H9 (cell line): Measurements from ENCODE around the gene RFTN2. TPM values are rescaled to one million over a fixed set of nuclear protein-coding genes. Genes with fewer than 3 reads are reported as not detected.

Source experiments
- DNase-seq: peaks from one replicate; pipeline ENCODE4 v3.0.0-alpha.2; 2017
- H2AFZ ChIP-seq: one replicate; pipeline ENCODE4 v1.6.1; 2013; ENCODE audit warnings: mild to moderate bottlenecking, low read length, control low read depth, moderate library complexity
- H2AK5ac ChIP-seq: 2 replicates; pipeline ENCODE4 v1.6.1; 2013; ENCODE audit warnings: low read length, control low read depth, mixed read lengths; ENCODE audit not compliant: insufficient read length
- H2BK120ac ChIP-seq: one replicate; pipeline ENCODE4 v1.6.1; 2013; ENCODE audit warnings: low read depth, mild to moderate bottlenecking, low read length, control low read depth, inconsistent platforms; ENCODE audit not compliant: poor library complexity, severe bottlenecking
- H2BK12ac ChIP-seq: 2 replicates; pipeline ENCODE4 v1.6.1; 2013; ENCODE audit warnings: low read length, control low read depth, mixed read lengths, low read depth; ENCODE audit not compliant: insufficient read length
- H2BK15ac ChIP-seq: 2 replicates; pipeline ENCODE4 v1.6.1; 2013; ENCODE audit warnings: low read depth, low read length, control low read depth
- H2BK20ac ChIP-seq: one replicate; pipeline ENCODE4 v1.6.1; 2013; ENCODE audit warnings: low read depth, mild to moderate bottlenecking, low read length, control low read depth, inconsistent platforms; ENCODE audit not compliant: poor library complexity, severe bottlenecking
- H2BK5ac ChIP-seq: 2 replicates; pipeline ENCODE4 v1.6.1; 2013; ENCODE audit warnings: low read length, control low read depth, mixed read lengths; ENCODE audit not compliant: insufficient read length
- H3K14ac ChIP-seq: 2 replicates; pipeline ENCODE4 v1.6.1; 2013; ENCODE audit warnings: low read length, control low read depth; ENCODE audit not compliant: insufficient read depth
- H3K18ac ChIP-seq: 2 replicates; pipeline ENCODE4 v1.6.1; 2013; ENCODE audit warnings: low read depth, mild to moderate bottlenecking, mixed read lengths, low read length, control low read depth; ENCODE audit not compliant: insufficient read length
- H3K23ac ChIP-seq: 2 replicates; pipeline ENCODE4 v1.6.1; 2013; ENCODE audit warnings: low read length, control low read depth, mixed read lengths, low read depth; ENCODE audit not compliant: insufficient read length
- H3K23me2 ChIP-seq: 2 replicates; pipeline ENCODE4 v1.6.1; 2013; ENCODE audit warnings: low read depth, mild to moderate bottlenecking, mixed read lengths, low read length, control low read depth; ENCODE audit not compliant: insufficient read length, poor library complexity, severe bottlenecking
- H3K27ac ChIP-seq: 2 replicates; pipeline ENCODE4 v1.5.1; 2013; ENCODE audit warnings: low read length, control low read depth, mixed read lengths, low read depth; ENCODE audit not compliant: insufficient read length
- H3K27me3 ChIP-seq: 2 replicates; pipeline ENCODE4 v1.6.1; 2013; ENCODE audit warnings: low read length, control low read depth, inconsistent platforms; ENCODE audit not compliant: insufficient read depth
- H3K4ac ChIP-seq: 2 replicates; pipeline ENCODE4 v1.6.1; 2013; ENCODE audit warnings: low read depth, mild to moderate bottlenecking, control low read depth, inconsistent platforms, low read length, moderate library complexity
- H3K4me1 ChIP-seq: 2 replicates; pipeline ENCODE4 v1.6.1; 2013; ENCODE audit warnings: low read length, control low read depth, inconsistent platforms; ENCODE audit not compliant: insufficient read depth
- H3K4me2 ChIP-seq: 2 replicates; pipeline ENCODE4 v1.6.1; 2013; ENCODE audit warnings: low read length, control low read depth, mixed read lengths; ENCODE audit not compliant: insufficient read length, insufficient read depth
- H3K56ac ChIP-seq: 2 replicates; pipeline ENCODE4 v1.6.1; 2013; ENCODE audit warnings: low read depth, mild to moderate bottlenecking, mixed read lengths, low read length, control low read depth; ENCODE audit not compliant: insufficient read length
- H3K79me1 ChIP-seq: 2 replicates; pipeline ENCODE4 v1.6.1; 2013; ENCODE audit warnings: low read depth, mild to moderate bottlenecking, moderate library complexity, low read length, control low read depth, inconsistent platforms; ENCODE audit not compliant: insufficient read depth, poor library complexity, severe bottlenecking
- H3K79me2 ChIP-seq: 2 replicates; pipeline ENCODE4 v1.6.1; 2013; ENCODE audit warnings: low read length, control low read depth, inconsistent platforms; ENCODE audit not compliant: insufficient read depth
- H3K9ac ChIP-seq: 2 replicates; pipeline ENCODE4 v1.6.1; 2013; ENCODE audit warnings: low read length, control low read depth, mixed read lengths; ENCODE audit not compliant: insufficient read length; ENCODE audit errors: extremely low read depth
- H3K9me3 ChIP-seq: one replicate; pipeline ENCODE4 v1.6.1; 2013; ENCODE audit warnings: low read depth, low read length, inconsistent platforms; ENCODE audit not compliant: control insufficient read depth
- H3T11ph ChIP-seq: one replicate; pipeline ENCODE4 v1.6.1; 2013; ENCODE audit warnings: mild to moderate bottlenecking, low read length, control low read depth, inconsistent platforms
- H4K20me1 ChIP-seq: one replicate; pipeline ENCODE4 v1.6.1; 2013; ENCODE audit not compliant: control insufficient read depth, insufficient read length, insufficient read depth
- H4K5ac ChIP-seq: 2 replicates; pipeline ENCODE4 v1.6.1; 2013; ENCODE audit warnings: low read depth, mild to moderate bottlenecking, mixed read lengths, low read length, control low read depth; ENCODE audit not compliant: insufficient read length
- H4K8ac ChIP-seq: replicated peaks from 2 replicates; pipeline ENCODE4 v1.6.1; 2013; ENCODE audit warnings: low read length, control low read depth, mixed read lengths, low read depth; ENCODE audit not compliant: insufficient read length
- H4K91ac ChIP-seq: 2 replicates; pipeline ENCODE4 v1.6.1; 2013; ENCODE audit warnings: low read depth, mild to moderate bottlenecking, moderate library complexity, mixed read lengths, low read length, control low read depth; ENCODE audit not compliant: insufficient read length
- H3K27ac Mint-ChIP-seq, 3 experiments: 2 replicates in 2 of 3; 3 replicates in 1 of 3; pipeline ENCODE4 v1.8.0; 2020 to 2021; ENCODE audit warnings: mixed read lengths in 3 of 3, mild to moderate bottlenecking in 1 of 3, moderate library complexity in 1 of 3
- H3K27me3 Mint-ChIP-seq: 2 replicates; pipeline ENCODE4 v1.8.0; 2021; ENCODE audit warnings: low read depth, mild to moderate bottlenecking, moderate library complexity, mixed read lengths
- H3K36me3 Mint-ChIP-seq, 3 experiments: 2 replicates in 2 of 3; 3 replicates in 1 of 3; pipeline ENCODE4 v1.8.0; 2020 to 2021; ENCODE audit warnings: low read depth in 3 of 3, mixed read lengths in 3 of 3; ENCODE audit not compliant: insufficient read depth in 1 of 3
- H3K4me1 Mint-ChIP-seq, 2 experiments: 2 replicates each; pipeline ENCODE4 v1.8.0; 2020; ENCODE audit warnings: mixed read lengths in 2 of 2
- H3K4me3 Mint-ChIP-seq, 2 experiments: 2 replicates in 1 of 2; 3 replicates in 1 of 2; pipeline ENCODE4 v1.8.0; 2020 to 2021; ENCODE audit warnings: mild to moderate bottlenecking in 2 of 2, mixed read lengths in 2 of 2, moderate library complexity in 1 of 2
- H3K9me3 Mint-ChIP-seq, 2 experiments: 2 replicates in 1 of 2; 3 replicates in 1 of 2; pipeline ENCODE4 v1.8.0; 2020; ENCODE audit warnings: mild to moderate bottlenecking in 2 of 2, mixed read lengths in 2 of 2, moderate library complexity in 1 of 2
- WGBS: extraction: QIAGEN DNeasy Blood & Tissue Kit; methylation state at CpG from one replicate; pipeline ENCODE4 v1.1.7; 2013; ENCODE audit warnings: missing lambda C conversion rate, low lambda C conversion rate, mixed read lengths; ENCODE audit not compliant: insufficient read length; ENCODE audit errors: extremely low coverage; 5-methylcytosine and 5-hydroxymethylcytosine counted together
- total RNA-seq: library from RNA; stranded (reverse); gene quantifications from 2 replicates; pipeline ENCODE4 v1.2.1, GENCODE V29; 2021
- TF ChIP-seq, protein P1 (sequence below): fragments of 200-600 bp; sonication (generic); conservative IDR thresholded peaks from 3 replicates; pipeline ENCODE4 v1.8.0; 2021; ENCODE audit warnings: antibody characterized with exemption, mild to moderate bottlenecking

RFTN2 gene
- total RNA-seq, 1 experiment from 2014 or later, result 0.28 TPM

DNA sequence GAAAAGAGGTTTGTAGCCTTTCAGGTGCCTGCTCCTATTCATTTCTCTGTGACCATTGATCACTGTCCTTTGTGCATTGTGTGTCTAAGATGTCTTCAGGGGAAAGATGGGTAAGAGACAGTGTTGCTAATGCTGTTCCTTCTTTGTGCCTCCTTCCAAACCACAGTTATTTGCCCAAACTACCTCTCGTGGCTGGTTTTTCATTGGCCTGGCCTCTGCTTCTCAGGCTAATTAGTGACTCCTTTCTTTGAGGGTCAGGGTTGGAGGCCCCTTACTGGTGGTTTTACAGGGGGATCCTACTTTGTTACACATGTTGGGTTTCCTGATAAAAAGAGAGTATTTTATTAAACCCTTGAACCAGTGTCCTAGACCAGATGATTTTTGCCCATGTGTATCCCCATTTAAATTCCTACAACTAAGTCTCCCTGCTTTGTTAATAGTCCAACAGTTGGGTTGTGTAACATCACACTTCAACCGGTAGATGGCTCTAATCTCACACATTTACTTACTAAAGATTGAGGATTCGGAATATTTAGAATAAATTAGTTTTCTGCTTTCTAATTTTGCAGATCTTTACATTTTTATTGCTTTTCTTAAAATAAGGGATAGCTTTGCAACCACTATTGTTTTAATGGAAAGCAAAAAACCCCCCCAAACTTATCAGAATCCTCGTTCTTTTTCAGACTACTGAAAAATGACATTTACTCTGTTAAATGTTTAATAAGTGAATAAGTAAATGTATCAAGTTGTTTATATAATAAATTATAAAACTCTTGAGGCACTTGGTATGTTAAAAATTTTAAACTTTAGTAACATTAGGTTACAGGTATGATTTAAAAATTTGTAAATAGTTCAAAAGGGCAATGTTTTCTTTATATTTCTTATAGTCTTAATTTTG lies 32.2 kb upstream of the RFTN2 start:
- Mint-ChIP-seq H3K27ac (no peak overlapping the region; a peak in 1 of 7 replicates), H3K27me3 (no peaks in the 10 kb centered on the region), H3K9me3 (no peaks in the 10 kb centered on the region), H3K36me3 (peaks cover 0 to 20% (median 14%) of the 10 kb centered on the region in 3 experiments; a peak in 5 of 7 replicates), H3K4me3 (peak overlapping the region; percentile 87 to 89), H3K4me1 (peaks cover 30 to 40% of the 10 kb centered on the region in 2 experiments)
- no CpG with 5 or more reads among the region's 4 CpGs for WGBS
- H4K91ac ChIP-seq, result no peak overlapping the region
- no peaks in the 10 kb centered on the region; the same call in 1 of the 2 replicates for H3K4me1 ChIP-seq
- no peak overlapping the region for H2BK120ac ChIP-seq
- no peaks in the 10 kb centered on the region for H3K79me1 ChIP-seq
- H3K23ac ChIP-seq, result no peak overlapping the region
- peak overlapping the region; percentile 62 for H3K4me2 ChIP-seq
- no peak overlapping the region for H2BK5ac ChIP-seq
- peaks cover 4% of the 10 kb centered on the region for H4K20me1 ChIP-seq
- H3K27ac ChIP-seq, result no peak overlapping the region
- no peak overlapping the region for H2BK20ac ChIP-seq
- H3T11ph ChIP-seq, result no peak overlapping the region
- H2BK15ac ChIP-seq, result no peak overlapping the region
- no peak overlapping the region for H3K14ac ChIP-seq
- no peak overlapping the region for H4K5ac ChIP-seq
- H3K18ac ChIP-seq, result no peak overlapping the region
- peaks cover 29% of the 10 kb centered on the region; the same call in 1 of the 2 replicates for H3K79me2 ChIP-seq
- H3K56ac ChIP-seq, result no peak overlapping the region
- no peak overlapping the region for H3K4ac ChIP-seq
- H3K27me3 ChIP-seq, result no peaks in the 10 kb centered on the region
- no peaks in the 10 kb centered on the region for H3K9me3 ChIP-seq
- no peak overlapping the region for H4K8ac ChIP-seq
- H3K23me2 ChIP-seq, result peaks cover 16% of the 10 kb centered on the region
- no peak overlapping the region for H2AFZ ChIP-seq
- no peak overlapping the region for H2BK12ac ChIP-seq
- no peak for DNase-seq
- TF ChIP-seq, protein P1, sequence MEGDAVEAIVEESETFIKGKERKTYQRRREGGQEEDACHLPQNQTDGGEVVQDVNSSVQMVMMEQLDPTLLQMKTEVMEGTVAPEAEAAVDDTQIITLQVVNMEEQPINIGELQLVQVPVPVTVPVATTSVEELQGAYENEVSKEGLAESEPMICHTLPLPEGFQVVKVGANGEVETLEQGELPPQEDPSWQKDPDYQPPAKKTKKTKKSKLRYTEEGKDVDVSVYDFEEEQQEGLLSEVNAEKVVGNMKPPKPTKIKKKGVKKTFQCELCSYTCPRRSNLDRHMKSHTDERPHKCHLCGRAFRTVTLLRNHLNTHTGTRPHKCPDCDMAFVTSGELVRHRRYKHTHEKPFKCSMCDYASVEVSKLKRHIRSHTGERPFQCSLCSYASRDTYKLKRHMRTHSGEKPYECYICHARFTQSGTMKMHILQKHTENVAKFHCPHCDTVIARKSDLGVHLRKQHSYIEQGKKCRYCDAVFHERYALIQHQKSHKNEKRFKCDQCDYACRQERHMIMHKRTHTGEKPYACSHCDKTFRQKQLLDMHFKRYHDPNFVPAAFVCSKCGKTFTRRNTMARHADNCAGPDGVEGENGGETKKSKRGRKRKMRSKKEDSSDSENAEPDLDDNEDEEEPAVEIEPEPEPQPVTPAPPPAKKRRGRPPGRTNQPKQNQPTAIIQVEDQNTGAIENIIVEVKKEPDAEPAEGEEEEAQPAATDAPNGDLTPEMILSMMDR, result peak; percentile 83
- peak overlapping the region; percentile 45 for H3K9ac ChIP-seq
- no peak overlapping the region for H2AK5ac ChIP-seq
